CD14-positive monocyte (primary cell): Measurements from ENCODE around the gene IMPA2. TPM values are rescaled to one million over a fixed set of nuclear protein-coding genes. Genes with fewer than 3 reads are reported as not detected.
A peak's percentile ranks its signal among the peaks of the same experiment; 100 is the strongest.

ENCODE experiments used
- DNase-seq, 3 donors: peaks; one replicate each; pipeline ENCODE4 v3.0.0-alpha.2; 2011 to 2022
- H2AFZ ChIP-seq: 2 replicates; pipeline ENCODE4 v1.6.0; 2012; ENCODE audit warnings: mild to moderate bottlenecking, low read depth, low read length, inconsistent platforms; ENCODE audit not compliant: insufficient read depth, poor library complexity, severe bottlenecking
- H3K27ac ChIP-seq, 2 donors: 1 replicate in 1 of 2; 2 replicates in 1 of 2; pipeline ENCODE4 v1.5.1; 2012 to 2013; ENCODE audit warnings: low read length in 2 of 2, control low read depth in 1 of 2, inconsistent platforms in 1 of 2, low read depth in 1 of 2, mild to moderate bottlenecking in 1 of 2
- H3K27me3 ChIP-seq, 2 donors: one replicate each; pipeline versions ENCODE4 v1.6.0 to v1.6.1; 2011 to 2013; ENCODE audit warnings: low read length in 2 of 2; ENCODE audit not compliant: control insufficient read depth in 2 of 2, insufficient read depth in 2 of 2
- H3K36me3 ChIP-seq, 2 donors: replicated peaks in 1 of 2; 1 replicate in 1 of 2; 2 replicates in 1 of 2; pipeline versions ENCODE4 v1.5.1 to v1.6.1; 2012 to 2013; ENCODE audit warnings: low read length in 2 of 2, control low read depth in 1 of 2, inconsistent platforms in 1 of 2, mild to moderate bottlenecking in 1 of 2; ENCODE audit not compliant: insufficient read depth in 2 of 2, control insufficient read depth in 1 of 2
- H3K4me1 ChIP-seq, 2 donors: 1 replicate in 1 of 2; 2 replicates in 1 of 2; pipeline versions ENCODE4 v1.5.1 to v1.6.1; 2012 to 2013; ENCODE audit warnings: low read length in 2 of 2, control low read depth in 1 of 2, inconsistent platforms in 1 of 2, mild to moderate bottlenecking in 1 of 2, moderate library complexity in 1 of 2; ENCODE audit not compliant: insufficient read depth in 2 of 2, control insufficient read depth in 1 of 2
- H3K4me2 ChIP-seq: replicated peaks from 2 replicates; pipeline ENCODE3; 2012; ENCODE audit warnings: low read length, moderate library complexity, mild to moderate bottlenecking; ENCODE audit not compliant: poor library complexity, severe bottlenecking; ENCODE audit errors: extremely low read depth
- H3K4me3 ChIP-seq, 3 experiments: fragments of 200-600 bp in 1 of 3; sonication (generic) in 1 of 3; replicated peaks in 1 of 3; 1 replicate in 2 of 3; 2 replicates in 1 of 3; pipeline ENCODE4 v1.5.1; 2011 to 2013; ENCODE audit warnings: low read length in 3 of 3, mild to moderate bottlenecking in 3 of 3, control low read depth in 2 of 3, low read depth in 2 of 3, inconsistent platforms in 1 of 3, moderate library complexity in 1 of 3
- H3K79me2 ChIP-seq: 2 replicates; pipeline ENCODE4 v1.6.0; 2012; ENCODE audit warnings: mild to moderate bottlenecking, control low read depth, inconsistent platforms, low read length, moderate library complexity; ENCODE audit not compliant: insufficient read depth
- H3K9ac ChIP-seq: 2 replicates; pipeline ENCODE4 v1.6.0; 2017; ENCODE audit warnings: low read length, mild to moderate bottlenecking; ENCODE audit not compliant: insufficient read depth, poor library complexity, severe bottlenecking
- H3K9me3 ChIP-seq, 2 donors: replicated peaks in 1 of 2; 1 replicate in 1 of 2; 2 replicates in 1 of 2; pipeline versions ENCODE4 v1.5.1 to v1.6.1; 2012 to 2013; ENCODE audit warnings: low read length in 2 of 2, control low read depth in 1 of 2; ENCODE audit not compliant: control insufficient read depth in 1 of 2, insufficient read depth in 1 of 2
- H4K20me1 ChIP-seq: 2 replicates; pipeline ENCODE4 v1.6.0; 2012; ENCODE audit warnings: mild to moderate bottlenecking, low read length, control low read depth, moderate library complexity; ENCODE audit not compliant: insufficient read depth
- H3K27ac Mint-ChIP-seq, 7 donors: one replicate each; pipeline ENCODE4 v1.8.0; 2020; ENCODE audit warnings: mild to moderate bottlenecking in 7 of 7, mixed read lengths in 7 of 7, moderate library complexity in 6 of 7, inconsistent platforms in 2 of 7
- H3K27me3 Mint-ChIP-seq, 3 donors: one replicate each; pipeline ENCODE4 v1.8.0; 2021 to 2022; ENCODE audit warnings: low read depth in 3 of 3, mild to moderate bottlenecking in 3 of 3, mixed read lengths in 3 of 3, moderate library complexity in 3 of 3, inconsistent platforms in 1 of 3
- H3K36me3 Mint-ChIP-seq, 2 donors: one replicate each; pipeline ENCODE4 v1.8.0; 2020; ENCODE audit warnings: mixed read lengths in 2 of 2, inconsistent platforms in 1 of 2, mild to moderate bottlenecking in 1 of 2
- H3K4me1 Mint-ChIP-seq: one replicate; pipeline ENCODE4 v1.8.0; 2020; ENCODE audit warnings: mild to moderate bottlenecking, mixed read lengths
- H3K4me3 Mint-ChIP-seq, 2 donors: one replicate each; pipeline ENCODE4 v1.8.0; 2020; ENCODE audit warnings: mild to moderate bottlenecking in 2 of 2, mixed read lengths in 2 of 2, moderate library complexity in 1 of 2
- H3K9me3 Mint-ChIP-seq, 7 donors: one replicate each; pipeline ENCODE4 v1.8.0; 2020 to 2022; ENCODE audit warnings: mixed read lengths in 7 of 7, mild to moderate bottlenecking in 6 of 7, moderate library complexity in 6 of 7, inconsistent platforms in 2 of 7
- CTCF ChIP-seq: fragments of 200-600 bp; IDR thresholded peaks from one replicate; pipeline ENCODE4 v1.8.0; 2022; ENCODE audit warnings: antibody characterized with exemption, mild to moderate bottlenecking
- WGBS: methylation state at CpG from one replicate; pipeline ENCODE4 v1.1.5; 2013; ENCODE audit warnings: missing lambda C conversion rate; ENCODE audit not compliant: insufficient coverage; 5-methylcytosine and 5-hydroxymethylcytosine counted together
- intact Hi-C, 2 donors: fragments of 100-400 bp; cut with micrococcal nuclease; formaldehyde crosslinking; loops; one replicate each; pipeline versions ENCODE4 v1.15.0 to v1.15.1; 2023
- polyA plus RNA-seq, 3 donors: library from polyadenylated mRNA; depleted of rRNA in 1 of 3; unstranded in 2 of 3; stranded (reverse) in 1 of 3; fragments of 300-500 nt in 2 of 3; fragments of >200 nt in 1 of 3; fragmentation: Illumina TruSeq in 2 of 3; gene quantifications; 1 replicate in 2 of 3; 2 replicates in 1 of 3; pipeline ENCODE4 v1.2.3, GENCODE V29; 2012 to 2021

IMPA2 gene
- polyA plus RNA-seq, 3 donors, result 97.4 to 186 (median 145) TPM

- DNase-seq, result no peak
- no peak for TF ChIP-seq CTCF
- Histone ChIP-seq H4K20me1 (no peaks in the 10 kb centered on the region), H3K27ac (no peak overlapping the region), H3K9me3 (no peaks in the 10 kb centered on the region), H2AFZ (no peak overlapping the region), H3K4me3 (no peak overlapping the region), H3K4me1 (peaks cover 22 to 25% of the 10 kb centered on the region in 2 donors), H3K36me3 (peaks cover 19 to 26% of the 10 kb centered on the region in 2 donors), H3K27me3 (peaks cover 0 to 6% of the 10 kb centered on the region in 2 donors), H3K9ac (no peak overlapping the region), H3K79me2 (no peaks in the 10 kb centered on the region), H3K4me2 (no peak overlapping the region)
- Mint-ChIP-seq H3K4me1 (peaks cover 29% of the 10 kb centered on the region), H3K4me3 (no peak overlapping the region), H3K36me3 (peaks cover 27 to 32% of the 10 kb centered on the region in 2 donors), H3K9me3 (no peaks in the 10 kb centered on the region), H3K27me3 (peaks cover 5 to 16% (median 13%) of the 10 kb centered on the region in 3 donors), H3K27ac (peak overlapping the region in 1 of 7 donors; percentile 22)
- 71% methylated on average over 8 of the region's 9 CpGs for WGBS
- intact Hi-C loops, result loop anchor here (5.0 to 10.0 kb wide), 2 partner anchors 304 to 381 kb away; no protein-coding TSS in a partner anchor
These were observed 55.0 kb downstream of the IMPA2 start for GRCh38 chr18:12036201-12036751.

DNA sequence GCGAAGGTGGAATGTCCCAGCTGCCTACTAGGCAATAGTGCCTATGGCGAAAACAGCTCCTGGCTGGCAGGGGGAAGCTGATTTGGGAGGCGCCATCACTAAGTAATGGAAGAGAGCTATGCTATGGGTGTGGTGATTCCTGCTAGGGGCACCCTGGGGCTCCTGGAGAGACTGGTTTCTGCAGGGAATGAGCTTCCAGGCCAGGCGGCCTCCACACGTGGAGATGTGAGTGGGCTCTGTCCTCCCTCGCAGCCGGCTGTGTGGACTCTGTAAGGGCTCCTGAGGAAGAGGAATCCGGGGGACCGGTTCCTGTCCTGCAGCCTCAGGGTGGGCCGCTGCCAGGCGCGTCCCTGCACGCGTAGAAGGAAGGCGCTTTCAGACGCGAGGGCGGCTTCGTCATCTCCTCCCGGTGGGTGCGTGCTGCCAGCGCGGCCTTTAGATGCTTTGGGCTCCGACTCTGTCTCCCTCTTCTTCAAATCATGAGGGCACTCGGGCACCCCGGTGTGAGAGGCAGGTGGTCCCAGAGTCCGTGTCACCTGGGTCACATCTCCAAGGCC is 56.9 kb downstream of the IMPA2 start:
- H3K4me1 Mint-ChIP-seq, result peaks cover 28% of the 10 kb centered on the region
- H3K4me3 ChIP-seq, result peak overlapping the region; percentile 10 to 80 (median 38)

More for the DNA sequence above, 56.9 kb downstream of the IMPA2 start:
- 13% methylated on average over 27 of the region's 27 CpGs for WGBS
- Mint-ChIP-seq H3K27me3 (peaks cover 5 to 18% (median 13%) of the 10 kb centered on the region in 3 donors), H3K27ac (no peak overlapping the region), H3K36me3 (peaks cover 10 to 13% of the 10 kb centered on the region in 2 donors), H3K9me3 (no peaks in the 10 kb centered on the region), H3K4me3 (peak overlapping the region; percentile 75 to 83)
- TF ChIP-seq CTCF, result no peak
- no peaks in the 10 kb centered on the region for H4K20me1 ChIP-seq
- H3K27ac ChIP-seq, result no peak overlapping the region
- no peaks in the 10 kb centered on the region for H3K79me2 ChIP-seq
- peaks cover 0 to 6% of the 10 kb centered on the region in 2 donors for H3K27me3 ChIP-seq
- peaks cover 22 to 25% of the 10 kb centered on the region in 2 donors for H3K4me1 ChIP-seq
- intact Hi-C loops, result loop anchor here (2.0 to 10.0 kb wide), 3 partner anchors 305 to 383 kb away; no protein-coding TSS in a partner anchor
- no peaks in the 10 kb centered on the region for H3K9me3 ChIP-seq
- peaks cover 6 to 7% of the 10 kb centered on the region in 2 donors for H3K36me3 ChIP-seq
- peak overlapping the region; percentile 67 for H3K9ac ChIP-seq
- peak overlapping the region; percentile 90 for H2AFZ ChIP-seq
- peak; percentile 2 to 12 (median 5) for DNase-seq
- H3K4me2 ChIP-seq, result peak overlapping the region; percentile 88
